ENCODE data around the gene SRGAP1. TPM values are rescaled to one million over a fixed set of nuclear protein-coding genes. Genes with fewer than 3 reads are reported as not detected.

SRGAP1 gene
- total and polyA plus RNA-seq, 2 of the 4 experiments (the other 2 are of a cell fraction) = 10.0 to 10.2 TPM

- H2BK120ac ChIP-seq (ENCODE audit: low read depth, low read length) = no peak overlapping the region
- no peak overlapping the region for H2AK9ac ChIP-seq (replicated peaks; ENCODE audit: low read depth, low read length, poor library complexity)
- in situ Hi-C loops (cut with MboI; ENCODE audit: low sequenced_read_pairs) (no loop called here), intact Hi-C loops (cut with micrococcal nuclease) (loop anchor here (1.0 kb wide), 1 partner anchor 47 kb away; no protein-coding TSS in a partner anchor), dilution Hi-C loops (cut with HindIII; ENCODE audit: low sequenced_read_pairs, unreplicated experiment) (no loop called here)
- CTCF ChIA-PET = no interaction called here
- H3K79me1 ChIP-seq (ENCODE audit: low read depth in 1 of 2, low read length in 2 of 2) = peaks cover 28 to 48% of the 10 kb centered on the region in 2 experiments
- H3K4me2 ChIP-seq (ENCODE audit: low read depth, low read length) = no peak overlapping the region; the same call in 1 of the 2 replicates
- H3K56ac ChIP-seq (ENCODE audit: extremely low read depth, insufficient read depth, low read length) = no peak overlapping the region
- H3K14ac ChIP-seq (replicated peaks; ENCODE audit: low read depth, low read length) = no peak overlapping the region; the same call in 1 of the 2 replicates
- H4K20me1 ChIP-seq (ENCODE audit: insufficient read depth, low read length) = no peaks in the 10 kb centered on the region
- H3K4me3 ChIP-seq (ENCODE audit: insufficient read depth, low read depth, low read length) = no peak overlapping the region
- H3K4me1 ChIP-seq (ENCODE audit: control insufficient read depth, insufficient read depth, low read length) = peaks cover 7% of the 10 kb centered on the region
- DNase-seq (peak; percentile 16), ATAC-seq (ENCODE audit: low read depth) (no peak)
- peak overlapping the region; percentile 85 for H2BK5ac ChIP-seq (ENCODE audit: low read depth, low read length, poor library complexity, severe bottlenecking)
- no peak overlapping the region for H2BK15ac ChIP-seq (ENCODE audit: low read depth, low read length)
- H4K91ac ChIP-seq (ENCODE audit: insufficient read depth, low read depth, low read length) = no peak overlapping the region
- peak overlapping the region in 1 of 2 experiments; percentile 13; a peak in 1 of 4 replicates for H4K8ac ChIP-seq (ENCODE audit: low read depth in 2 of 2, low read length in 2 of 2)
- WGBS, 2 experiments (ENCODE audit: extremely low coverage in 2 of 2, insufficient read length in 1 of 2) = no CpG with 5 or more reads among the region's 2 CpGs
- no peak for TF ChIP-seq CHD1 (IDR thresholded peaks at IDR 0.05; ENCODE audit: low read depth, low read length)
- TF ChIP-seq MAZ (IDR thresholded peaks at IDR 0.05; ENCODE audit: borderline replicate concordance, low read depth, low read length) = no peak
- no peak for TF ChIP-seq RFX5 (IDR thresholded peaks at IDR 0.05; ENCODE audit: low read depth, low read length)
- peak; percentile 71 for TF ChIP-seq MAFK (IDR thresholded peaks at IDR 0.05; ENCODE audit: low read depth, low read length)
- peak; percentile 90 for TF ChIP-seq NFE2L2 (IDR thresholded peaks at IDR 0.05; ENCODE audit: low read depth, low read length)
- no peak for TF ChIP-seq CTCF (conservative IDR thresholded peaks at IDR 0.05; ENCODE audit: low read depth, low read length)
- H3K9ac ChIP-seq (ENCODE audit: low read depth, low read length) = no peak overlapping the region
- peak overlapping the region; percentile 88; the same call in 1 of the 2 replicates for H3K18ac ChIP-seq (ENCODE audit: low read depth, low read length)
- H2BK20ac ChIP-seq (ENCODE audit: low read depth, low read length) = peak overlapping the region; percentile 28; the same call in 1 of the 2 replicates
- peak overlapping the region; percentile 88; the same call in 1 of the 2 replicates for H4K5ac ChIP-seq (ENCODE audit: low read depth, low read length)
- no peaks in the 10 kb centered on the region for H3K27me3 ChIP-seq (ENCODE audit: control insufficient read depth, insufficient read depth, low read length)
- no peak overlapping the region for H2AFZ ChIP-seq (replicated peaks; ENCODE audit: low read length, poor library complexity)
- H3K36me3 ChIP-seq (ENCODE audit: control insufficient read depth, insufficient read depth, low read length) = peaks cover 13% of the 10 kb centered on the region
- 0 out of 2 replicates have a peak overlapping the region, but pooled peaks have one; percentile 16 for H3K23ac ChIP-seq (ENCODE audit: low read depth, low read length)
- no peak overlapping the region; the same call in 1 of the 2 replicates for H3K27ac ChIP-seq (ENCODE audit: insufficient read depth, low read length)
- no peaks in the 10 kb centered on the region for H3K9me3 ChIP-seq (ENCODE audit: control insufficient read depth, insufficient read depth, low read length)
- POLR2A ChIA-PET (ENCODE audit: unreplicated experiment) = no interaction called here
- peak overlapping the region; percentile 67; the same call in 1 of the 2 replicates for H3K4ac ChIP-seq (ENCODE audit: low read depth, low read length)
- no peaks in the 10 kb centered on the region; the same call in none of the 2 replicates for H3K9me1 ChIP-seq (ENCODE audit: insufficient read depth, low read length)
- BruUV-seq (replicated peaks) = no TSS peak
- no peak overlapping the region for H2AK5ac ChIP-seq (ENCODE audit: low read depth, low read length)
Observed at GRCh38 chr12:64061868-64062375, 217.4 kb downstream of the SRGAP1 start.
